Stimulated activated naive CD4-positive, alpha-beta T cell (primary cell): ENCODE measurements around the gene FOXA1.

Source experiments
- DNase-seq, 6 experiments: peaks; one replicate each; lab custom pipeline; 2025; lab: John Stamatoyannopoulos, UW

The FOXA1 gene

DNA sequence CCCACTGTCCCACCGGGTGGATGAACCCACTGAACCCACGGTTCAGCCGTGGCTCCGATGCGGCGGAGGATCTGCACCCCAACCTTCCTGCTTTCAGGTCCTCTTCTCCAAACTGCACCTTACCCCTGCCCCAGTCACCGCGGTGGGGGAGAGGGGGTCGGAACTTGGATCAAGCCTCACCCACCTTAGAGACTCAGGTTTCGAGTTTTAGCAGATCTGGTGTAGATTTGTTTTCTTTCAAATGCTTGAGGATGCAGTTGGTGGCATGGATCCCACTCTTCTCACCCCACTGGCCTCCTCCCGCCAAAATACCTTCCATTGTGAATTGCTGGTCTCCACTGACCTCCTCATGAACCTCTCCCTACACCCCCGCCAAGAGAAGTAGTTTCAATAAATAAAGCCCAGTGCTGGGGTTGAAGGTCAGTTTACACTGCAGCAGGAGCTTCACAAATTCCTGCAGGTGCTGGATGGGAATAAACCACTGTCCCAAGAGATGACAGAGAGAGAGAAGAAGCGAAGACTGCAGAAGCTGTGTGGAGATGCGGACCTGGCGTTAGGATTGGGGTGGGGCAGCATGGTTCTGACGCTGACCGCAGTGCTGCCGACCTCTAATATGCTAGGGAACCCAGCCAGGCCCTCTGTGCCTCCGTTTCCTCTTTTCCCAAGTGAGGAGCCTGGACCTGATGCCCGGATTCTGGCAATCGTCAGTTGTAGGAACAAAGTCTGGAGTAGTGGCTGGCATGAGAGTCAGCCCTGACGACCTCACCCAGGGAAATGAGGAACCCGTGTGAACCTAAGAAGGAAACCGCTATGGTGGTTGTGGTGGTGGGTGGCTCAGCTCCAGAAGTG is 7.8 kb upstream of the FOXA1 start:
- no peak for DNase-seq

DNA sequence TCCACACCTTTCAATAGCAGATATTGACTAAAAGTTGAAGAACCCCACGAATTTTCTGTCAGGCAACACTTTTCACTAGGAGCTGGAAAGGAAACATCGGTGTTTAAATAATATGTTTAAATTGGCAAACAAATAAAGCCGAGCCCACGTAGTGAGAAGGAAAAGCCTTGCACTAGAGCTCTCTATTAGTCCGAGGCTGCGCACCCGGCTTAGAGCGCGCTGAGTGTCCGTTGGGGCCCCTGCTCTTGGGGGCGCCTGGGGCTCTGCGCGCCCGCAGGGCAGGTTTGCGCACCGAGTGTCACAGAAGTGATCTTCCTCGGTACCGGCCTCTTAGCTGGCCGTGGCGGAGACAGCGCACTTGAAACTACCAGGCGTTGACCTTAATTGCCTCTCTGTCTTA is 6.8 kb upstream of the FOXA1 start:
- DNase-seq: no peak

DNA sequence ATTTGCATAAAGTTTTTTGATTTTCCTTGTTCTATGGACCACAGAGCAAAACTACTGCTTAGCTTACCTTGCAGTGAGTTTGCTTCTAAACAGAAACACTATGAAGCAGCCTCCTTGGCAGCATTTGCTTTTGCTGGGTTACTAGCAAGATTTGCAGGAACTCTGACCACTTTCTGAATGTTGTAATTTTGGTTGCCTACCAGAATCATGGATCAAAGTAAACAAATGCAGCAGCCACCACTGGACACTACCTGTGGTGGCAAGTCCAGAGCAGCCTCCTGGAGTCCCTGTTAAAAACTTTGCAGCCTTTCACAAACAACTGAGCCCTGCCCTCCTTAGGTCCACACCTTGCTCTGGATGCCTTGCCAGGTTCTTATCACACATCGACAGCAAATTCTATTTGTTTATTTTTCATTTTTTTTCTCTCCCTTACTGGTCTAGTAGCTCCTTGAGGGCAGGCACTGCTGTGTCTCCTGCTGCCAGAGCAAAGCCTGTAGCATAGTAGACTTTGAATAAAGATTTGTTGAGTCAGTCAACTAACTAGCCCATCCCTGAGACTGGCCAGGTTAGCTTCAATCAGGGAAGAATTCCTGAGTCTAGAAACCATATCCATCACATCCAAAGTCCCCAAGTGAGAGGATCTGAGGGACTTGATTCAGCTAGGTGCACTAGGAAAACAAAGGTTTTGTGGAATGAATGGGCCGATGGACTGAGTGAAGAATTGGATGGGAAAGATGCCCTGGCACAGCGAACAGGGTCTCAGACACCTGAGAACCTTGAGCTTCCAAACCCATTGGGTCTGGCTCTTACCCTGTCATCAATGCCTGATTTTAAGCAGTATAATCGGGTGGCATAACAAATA is 6.1 kb upstream of the FOXA1 start:
- no peak for DNase-seq

DNA sequence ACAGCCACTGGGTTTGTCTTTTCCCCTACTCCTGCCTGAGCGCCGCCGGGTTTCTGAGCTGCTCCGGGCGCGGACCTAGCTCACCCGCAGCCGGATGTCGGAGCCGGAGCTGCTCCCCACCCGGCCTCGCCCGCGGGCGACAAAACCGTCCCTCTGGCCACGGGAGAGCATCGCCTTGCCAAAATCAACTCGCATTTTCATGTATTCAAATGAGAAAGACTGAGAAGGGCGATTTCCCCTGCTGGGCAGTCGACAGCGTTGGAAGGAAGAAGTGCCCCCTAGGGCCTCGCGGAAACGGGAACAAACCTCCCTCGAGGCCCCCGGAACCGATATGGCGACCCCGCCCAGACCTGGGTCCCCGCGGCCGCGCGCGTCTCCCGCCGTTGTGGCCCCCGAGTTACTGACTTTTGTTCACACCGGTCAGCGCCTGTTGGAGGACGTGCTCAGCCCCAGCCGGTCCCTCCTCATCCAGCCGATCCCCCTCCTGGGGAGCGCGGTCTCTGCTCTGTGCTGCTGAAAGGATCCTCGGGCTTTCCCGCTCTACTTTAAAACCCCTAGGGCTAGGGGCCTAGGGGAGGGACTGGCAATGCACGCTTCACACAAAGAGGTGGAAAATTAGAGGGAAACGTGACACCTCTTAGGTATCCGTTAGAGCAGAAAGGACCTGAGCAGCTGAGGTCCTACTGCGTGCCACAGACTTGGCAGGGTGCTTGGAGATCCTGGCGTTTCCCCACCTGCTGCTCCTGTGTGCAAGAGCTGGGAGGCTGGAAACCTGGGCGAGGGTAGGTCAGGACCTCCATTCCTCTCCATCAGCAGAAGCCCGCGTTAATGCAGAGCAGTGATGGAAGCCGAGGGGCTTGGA is 4.7 kb upstream of the FOXA1 start:
- no peak for DNase-seq

DNA sequence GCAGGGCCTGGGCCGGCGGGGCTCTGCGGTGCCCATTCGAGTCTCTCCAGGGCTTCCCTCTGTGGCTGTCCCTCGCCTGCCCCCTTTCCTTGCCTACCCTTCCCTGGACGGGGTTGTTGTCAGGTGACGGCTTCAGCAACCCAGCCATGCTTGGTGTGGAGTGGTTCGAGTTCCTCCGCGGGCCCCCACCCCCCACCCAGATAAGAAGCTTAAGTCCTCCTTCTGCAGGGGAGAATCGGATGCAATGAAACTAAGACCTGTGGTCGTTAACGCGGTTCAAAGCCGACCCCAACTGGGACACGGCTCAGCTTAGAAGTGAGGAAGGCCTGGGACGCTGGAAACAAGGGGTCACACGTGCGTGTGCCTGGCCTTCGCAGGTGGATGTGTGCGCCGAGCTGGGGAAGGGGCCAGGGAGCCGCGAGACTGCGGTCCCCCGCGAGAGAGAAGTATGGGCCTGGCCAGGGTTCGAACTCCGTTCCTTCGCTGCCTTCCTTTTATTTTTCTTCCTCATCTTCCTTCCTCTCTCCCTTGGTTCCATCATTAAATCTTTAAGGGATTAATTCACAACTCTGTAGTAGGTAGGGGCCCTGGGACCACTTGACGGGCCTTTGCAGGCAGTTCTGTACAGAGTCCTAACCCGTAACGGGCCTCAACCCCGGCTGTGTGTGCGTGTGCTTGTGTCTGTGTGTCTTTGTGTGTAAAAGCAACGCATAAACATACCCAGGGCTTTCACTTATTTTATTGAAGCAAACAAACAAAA is 3.9 kb upstream of the FOXA1 start:
- no peak for DNase-seq

DNA sequence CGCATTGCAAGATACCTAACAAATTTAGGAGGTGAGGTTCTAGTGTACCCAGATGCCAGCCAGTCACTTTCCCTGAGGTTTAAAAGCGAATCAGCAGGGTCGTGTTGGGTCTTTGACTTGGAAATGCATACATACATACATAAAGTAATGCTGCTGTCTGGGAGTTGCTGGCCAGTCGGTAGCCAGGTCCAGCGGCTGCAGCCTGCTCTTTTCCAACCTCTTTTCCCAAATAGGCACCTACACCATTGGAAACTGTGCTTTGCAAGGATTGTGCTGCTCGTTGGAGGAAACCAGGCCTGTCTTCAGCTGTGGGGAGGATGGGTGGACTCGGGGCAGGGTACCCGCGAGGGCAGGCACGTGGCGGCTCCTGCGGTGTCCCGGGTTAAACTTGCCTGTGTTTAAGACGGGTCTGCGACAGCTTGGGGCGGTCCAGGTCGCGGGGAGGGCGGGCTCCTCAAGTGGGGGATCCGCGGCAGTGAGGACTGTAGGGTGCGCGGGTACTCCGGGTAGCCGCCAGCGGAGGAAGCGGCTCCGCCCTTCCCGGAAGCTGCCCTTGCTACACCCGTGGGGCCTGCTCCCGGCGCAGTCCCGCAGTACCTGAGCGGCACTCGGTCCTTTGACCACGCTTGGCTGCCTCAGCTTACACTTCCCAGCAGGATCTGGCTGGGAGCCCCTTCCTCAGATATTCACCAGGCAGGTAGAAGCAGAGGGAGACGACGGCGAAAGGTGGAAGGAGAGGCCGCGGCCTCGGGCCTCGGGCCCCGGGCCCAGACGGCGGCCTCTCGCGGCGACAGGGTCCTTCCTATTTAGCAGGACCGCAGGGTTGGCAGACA is 3.1 kb upstream of the FOXA1 start:
- DNase-seq: no peak

DNA sequence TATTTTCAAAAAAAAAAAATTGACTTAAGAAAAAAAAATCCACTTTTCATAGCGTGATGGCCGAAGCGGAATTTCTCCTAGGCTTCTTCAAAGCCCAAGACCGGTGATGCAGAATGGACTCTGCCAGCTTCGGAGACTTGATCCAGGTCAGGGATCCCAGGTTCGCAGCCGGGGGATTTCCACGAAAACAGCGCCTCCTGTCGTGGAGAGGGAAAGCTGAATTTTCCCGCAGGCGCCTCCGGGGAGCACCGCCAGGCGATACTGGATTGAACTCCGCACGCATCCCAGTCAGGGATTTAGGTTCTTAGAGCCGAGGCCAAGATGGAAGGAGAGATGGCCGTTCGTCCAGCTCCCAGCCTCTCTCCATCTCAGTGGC is 2.5 kb upstream of the FOXA1 start:
- DNase-seq: no peak

DNA sequence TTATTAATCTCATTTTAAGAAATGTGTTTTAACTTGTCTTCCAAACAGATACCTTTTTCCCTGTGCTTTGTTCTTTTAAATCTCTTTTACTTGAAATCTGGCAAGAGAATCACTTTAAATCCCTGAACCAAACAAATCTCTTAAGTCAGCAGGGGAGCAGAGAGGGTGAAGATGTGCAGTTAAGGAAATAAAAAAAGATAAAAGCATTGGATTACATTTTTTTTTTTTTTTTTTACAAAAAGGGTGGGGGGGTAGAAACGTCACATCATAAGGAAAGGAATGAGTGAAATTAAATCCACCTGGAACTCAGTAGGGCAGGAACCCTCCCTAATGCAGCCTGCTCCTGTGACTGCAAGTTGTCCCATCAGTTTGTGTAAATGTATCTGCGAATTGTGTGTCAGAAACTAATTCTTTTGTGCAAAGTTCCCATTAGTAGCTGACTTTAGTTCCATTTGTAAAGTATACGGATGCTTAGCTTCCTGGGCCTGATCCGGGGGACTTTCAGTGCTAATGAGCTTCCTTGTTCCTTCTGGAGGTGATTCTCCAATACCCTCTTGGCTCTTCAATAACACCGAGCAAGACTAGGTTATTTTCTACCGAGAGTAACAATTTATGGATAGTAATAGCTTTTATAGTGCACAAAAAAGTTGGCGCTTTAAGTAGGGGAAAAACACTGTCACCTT is 1.9 kb upstream of the FOXA1 start:
- DNase-seq: no peak

DNA sequence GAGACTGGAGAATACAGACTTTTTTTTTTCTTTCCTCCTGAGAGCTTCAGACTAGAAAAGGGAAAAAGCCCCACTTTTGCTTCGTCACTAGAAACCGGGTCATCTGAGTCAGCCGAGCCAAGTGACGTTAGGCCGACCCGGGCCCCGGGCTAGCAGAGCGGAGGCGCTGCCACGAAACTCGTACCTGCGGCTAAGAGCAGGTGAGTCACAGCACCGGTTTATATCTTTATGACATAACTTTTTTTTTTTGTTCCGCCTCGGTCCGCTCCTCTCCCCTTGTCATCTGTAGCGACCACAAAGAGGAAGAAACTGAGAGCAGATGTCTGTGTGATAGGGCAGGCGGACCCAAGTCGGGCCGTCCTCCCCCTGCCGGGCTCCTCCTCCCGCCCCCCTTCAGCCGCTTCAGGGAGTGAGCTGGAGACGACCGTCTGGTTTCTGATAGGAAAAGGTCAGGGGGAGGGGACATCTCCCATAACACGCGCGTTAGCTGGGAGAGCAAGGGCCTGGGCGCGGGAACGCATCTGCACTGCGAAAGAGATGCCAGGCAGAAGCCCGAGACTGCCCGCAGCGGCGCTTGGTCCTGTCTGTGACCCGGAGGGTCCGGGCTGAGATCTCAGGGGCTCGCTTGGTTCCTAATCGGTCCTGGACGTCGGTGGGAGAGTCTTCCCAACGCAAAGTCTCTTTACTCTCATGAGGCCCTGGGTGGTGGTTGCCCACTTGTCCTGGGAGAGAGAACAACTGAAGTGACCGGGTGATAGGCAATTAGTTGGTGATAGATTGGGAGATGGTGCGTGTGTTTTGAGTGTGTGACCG is 966 bp upstream of the FOXA1 start:
- DNase-seq: no peak

DNA sequence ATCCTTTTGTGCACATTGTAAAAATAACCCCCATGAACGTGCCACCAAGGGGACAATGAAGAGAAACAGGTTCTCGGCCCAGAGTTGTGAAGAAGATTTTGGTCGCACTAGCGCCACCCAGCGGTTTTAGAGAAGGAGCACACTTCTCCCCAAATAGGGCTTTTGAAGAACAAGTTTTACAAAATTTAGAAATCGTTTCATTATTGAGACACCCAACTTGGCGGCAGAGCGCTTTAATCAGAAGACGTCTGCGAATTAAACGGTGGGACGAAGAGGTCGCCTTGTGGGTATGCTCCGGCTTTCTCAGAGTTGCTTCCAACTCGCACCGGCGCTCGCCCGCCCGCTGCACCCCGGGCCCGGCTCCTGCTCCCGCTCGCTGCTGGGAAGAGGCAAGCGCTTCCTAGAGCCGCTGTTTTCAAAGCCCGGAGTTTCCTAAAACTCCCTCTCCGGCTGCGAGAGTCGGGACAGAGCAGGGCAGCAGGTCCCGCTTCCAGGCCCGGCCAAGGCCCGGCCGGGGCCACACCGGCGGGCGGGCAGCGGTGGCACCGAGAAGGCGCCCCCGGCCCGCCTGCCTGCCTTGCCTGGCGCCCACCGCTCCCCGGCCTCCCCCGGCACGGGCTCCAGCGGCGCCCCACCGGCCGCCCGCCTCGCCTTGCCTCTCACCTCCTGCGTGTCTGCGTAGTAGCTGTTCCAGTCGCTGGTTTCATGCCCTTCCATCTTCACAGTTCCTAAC is 645 bp downstream of the FOXA1 start:
- DNase-seq: peak in 1 of 6 experiments; percentile 7

DNA sequence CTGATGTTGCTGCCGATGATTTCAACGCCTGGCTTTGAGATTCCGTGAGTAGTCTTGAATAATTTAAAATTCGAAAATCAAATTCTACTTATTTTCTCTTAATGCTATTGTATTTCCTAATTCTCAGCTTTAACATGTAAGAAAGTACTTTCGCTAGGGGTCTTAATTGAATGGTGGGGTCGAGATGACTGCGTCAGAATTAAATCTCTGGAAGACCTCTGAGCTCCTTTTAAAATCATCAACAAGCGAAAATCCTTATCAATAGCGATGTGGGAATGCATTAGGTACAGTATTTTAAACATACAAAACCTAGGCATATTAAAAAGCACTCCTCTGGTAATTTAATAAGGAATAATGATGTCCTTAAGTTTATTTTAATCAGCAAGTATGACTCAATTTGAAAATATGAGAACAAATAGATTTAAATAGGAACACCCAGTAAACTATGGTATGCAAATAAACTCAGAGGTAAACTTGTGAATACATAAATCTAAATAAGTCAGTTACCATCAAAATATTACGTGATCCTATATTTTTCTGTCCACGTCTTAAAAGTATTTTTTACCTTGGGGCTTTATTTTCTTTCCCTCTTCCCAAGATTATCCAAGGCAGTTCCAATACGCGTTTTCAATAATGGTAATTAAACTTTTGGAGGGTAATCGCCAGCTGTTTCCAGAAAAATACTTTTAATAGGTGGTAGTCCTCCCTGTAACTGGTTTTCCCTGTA is 1.4 kb downstream of the FOXA1 start:
- DNase-seq: no peak

DNA sequence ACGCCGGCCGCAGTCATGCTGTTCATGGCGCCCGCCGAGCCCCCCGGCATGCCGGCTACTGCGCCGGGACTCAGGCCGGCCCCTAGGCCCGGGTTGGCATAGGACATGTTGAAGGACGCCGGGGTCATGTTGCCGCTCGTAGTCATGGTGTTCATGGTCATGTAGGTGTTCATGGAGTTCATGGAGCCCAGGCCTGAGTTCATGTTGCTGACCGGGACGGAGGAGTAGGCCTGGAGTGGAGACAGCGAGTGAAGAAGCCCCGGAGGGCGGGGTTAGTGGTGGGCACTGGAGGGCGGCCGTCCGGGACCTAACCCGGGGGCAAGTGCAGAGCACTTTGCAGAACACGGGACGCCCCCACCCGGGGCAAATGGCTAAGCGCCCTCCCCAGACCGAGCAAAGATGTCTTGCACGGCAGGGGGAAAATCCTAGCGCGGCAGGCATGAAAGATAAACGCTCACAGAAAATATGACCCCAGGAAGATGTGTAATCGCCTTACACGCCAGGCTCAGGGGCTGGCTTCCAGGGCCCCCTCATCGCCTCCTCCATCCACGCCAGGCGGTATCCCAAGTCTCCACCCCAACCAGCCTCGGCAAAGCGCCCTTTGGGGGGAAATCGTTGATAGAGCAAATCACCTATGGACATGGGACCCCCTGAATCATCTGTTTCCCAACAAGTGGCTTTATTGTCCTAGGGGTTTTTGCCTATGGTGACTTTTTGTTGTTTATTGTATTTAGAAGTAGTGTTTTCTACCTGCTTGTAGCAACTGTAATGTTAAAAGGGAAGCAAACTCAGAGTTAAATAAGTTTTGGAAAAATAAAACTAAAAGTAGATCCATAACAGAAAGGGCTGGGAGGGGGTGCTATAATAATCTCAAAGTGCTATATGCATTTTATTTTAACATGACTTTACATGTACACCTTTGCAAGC is 2.3 kb downstream of the FOXA1 start:
- DNase-seq: no peak

DNA sequence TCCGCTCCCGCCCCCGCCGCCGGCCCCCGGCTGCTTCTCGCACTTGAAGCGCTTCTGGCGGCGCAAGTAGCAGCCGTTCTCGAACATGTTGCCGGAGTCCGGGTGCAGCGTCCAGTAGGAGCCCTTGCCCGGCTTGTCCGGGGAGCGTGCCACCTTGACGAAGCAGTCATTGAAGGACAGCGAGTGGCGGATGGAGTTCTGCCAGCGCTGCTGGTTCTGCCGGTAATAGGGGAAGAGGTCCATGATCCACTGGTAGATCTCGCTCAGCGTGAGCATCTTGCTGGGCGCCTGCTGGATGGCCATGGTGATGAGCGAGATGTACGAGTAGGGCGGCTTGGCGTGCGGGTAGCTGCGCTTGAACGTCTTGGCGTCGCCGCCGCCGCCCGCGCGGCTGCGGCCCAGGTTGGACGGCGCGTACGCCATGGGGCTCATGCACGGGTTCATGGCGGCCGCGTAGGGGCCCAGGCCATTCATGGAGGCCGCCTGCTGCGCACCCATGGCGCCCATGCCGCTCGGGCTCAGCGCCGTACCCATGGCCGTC is 3.0 kb downstream of the FOXA1 start:
- no peak for DNase-seq

DNA sequence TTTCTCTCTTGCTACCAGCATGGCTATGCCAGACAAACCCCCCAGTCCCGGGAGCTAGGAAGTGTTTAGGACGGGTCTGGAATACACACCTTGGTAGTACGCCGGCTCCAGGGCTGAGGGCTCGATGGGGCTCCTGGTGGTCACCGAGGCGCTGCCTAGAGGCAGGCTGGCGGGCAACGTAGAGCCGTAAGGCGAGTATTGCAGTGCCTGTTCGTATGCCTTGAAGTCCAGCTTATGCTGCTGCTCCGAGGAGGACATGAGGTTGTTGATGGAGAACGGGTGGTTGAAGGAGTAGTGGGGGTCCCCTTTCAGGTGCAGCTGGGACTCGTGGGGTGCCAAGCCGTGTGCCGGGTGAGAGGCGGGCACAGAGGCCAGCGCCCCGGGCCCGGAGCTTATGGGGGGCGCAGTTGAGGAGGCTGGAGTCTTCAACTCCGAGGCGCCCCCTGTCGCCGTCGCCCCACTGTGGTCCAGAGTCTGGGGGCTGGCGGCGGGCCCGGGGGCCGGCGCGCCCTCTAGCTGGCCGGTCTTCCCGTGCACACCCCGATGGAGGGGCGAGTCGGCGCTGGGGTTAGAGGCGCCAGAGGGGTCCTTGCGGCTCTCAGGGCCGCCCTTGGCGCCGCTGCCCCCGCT is 3.6 kb downstream of the FOXA1 start:
- DNase-seq: no peak

DNA sequence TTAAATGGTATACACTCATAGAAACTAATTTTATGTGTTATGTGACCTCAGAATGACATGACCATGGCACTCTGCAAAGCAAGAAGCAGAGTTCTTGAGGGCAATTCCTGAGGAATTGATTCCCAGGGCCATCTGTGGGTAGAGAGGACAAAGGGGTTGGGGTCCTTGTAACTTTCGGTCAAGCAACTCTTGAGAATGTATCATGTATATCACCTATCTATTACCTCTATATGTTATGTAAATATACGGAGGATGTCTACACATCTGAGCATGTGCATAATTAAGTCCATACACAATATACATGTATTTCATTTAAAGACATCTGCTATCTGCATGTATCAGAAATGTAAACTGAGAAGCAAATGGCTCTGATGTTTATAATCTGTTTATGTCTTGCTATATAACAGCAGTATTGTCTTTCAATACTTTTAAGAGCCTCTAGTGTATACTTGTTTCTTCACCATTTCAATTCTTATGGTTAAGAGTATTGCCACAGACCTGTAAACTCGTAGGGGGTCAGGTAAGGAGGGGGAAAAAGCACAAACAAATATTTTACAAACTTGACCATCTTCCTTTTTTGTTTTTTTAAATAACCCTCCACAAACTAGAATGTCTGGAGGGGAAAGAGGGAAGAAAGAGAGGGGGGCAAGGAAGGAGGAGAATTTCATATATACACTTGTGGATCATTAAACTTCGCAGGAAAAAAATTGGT is 4.5 kb downstream of the FOXA1 start:
- DNase-seq: no peak
